ENCODE data around the gene GABRB1.

The GABRB1 gene

DNA sequence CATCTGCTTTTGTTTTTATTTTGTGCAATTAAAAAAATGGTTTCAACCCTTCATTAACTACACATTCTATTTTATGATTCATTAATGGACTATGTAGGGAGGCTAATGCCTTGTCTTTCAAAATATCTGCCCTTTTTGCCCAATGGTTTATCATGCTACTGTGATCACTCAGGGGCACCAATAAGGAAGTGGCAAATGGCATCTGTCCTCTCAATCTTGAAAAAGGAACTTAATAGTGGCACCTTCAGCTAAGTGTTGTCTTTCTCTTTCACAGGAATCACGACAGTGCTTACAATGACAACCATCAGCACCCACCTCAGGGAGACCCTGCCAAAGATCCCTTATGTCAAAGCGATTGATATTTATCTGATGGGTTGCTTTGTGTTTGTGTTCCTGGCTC is 375.0 kb downstream of the GABRB1 start:
- no peak for DNase-seq

DNA sequence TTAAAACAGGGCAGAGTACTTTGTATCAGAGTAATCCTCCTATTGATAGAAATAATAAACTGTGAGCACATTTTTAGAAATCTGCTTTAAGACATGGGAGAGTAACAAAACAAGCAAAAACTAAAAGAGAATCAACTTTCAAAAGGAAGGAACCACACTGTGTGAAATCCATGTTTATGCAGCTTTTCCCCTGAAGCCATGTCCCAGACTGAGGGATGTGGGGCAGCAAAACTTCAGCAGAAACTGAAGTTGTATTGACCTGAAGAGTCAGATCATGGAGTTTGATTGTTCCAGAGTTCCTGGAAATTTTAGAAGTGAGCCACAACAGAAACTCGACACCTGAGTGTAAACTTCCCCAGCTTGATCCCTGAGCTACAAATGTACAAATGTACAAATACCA is 378.9 kb downstream of the GABRB1 start:
- DNase-seq = no peak

DNA sequence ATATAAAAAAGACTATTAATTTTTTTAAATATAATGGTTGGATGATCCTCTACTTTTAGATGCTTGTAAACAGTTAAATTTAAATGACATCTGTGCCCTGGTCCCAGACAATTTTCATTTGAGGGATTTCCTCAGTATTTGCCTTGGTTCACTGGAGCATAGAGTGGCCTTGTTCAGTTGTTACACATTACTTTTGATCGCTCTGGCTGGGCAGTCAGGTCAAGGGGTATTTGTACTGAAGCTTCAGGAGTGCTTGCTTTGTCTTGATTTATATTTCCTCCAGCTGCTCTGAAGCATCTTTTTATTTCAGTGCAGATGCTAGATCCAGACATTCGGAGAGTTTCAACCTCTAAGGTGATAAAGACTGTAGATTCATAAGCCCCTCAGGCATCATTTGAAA is 382.2 kb downstream of the GABRB1 start:
- no peak for DNase-seq

DNA sequence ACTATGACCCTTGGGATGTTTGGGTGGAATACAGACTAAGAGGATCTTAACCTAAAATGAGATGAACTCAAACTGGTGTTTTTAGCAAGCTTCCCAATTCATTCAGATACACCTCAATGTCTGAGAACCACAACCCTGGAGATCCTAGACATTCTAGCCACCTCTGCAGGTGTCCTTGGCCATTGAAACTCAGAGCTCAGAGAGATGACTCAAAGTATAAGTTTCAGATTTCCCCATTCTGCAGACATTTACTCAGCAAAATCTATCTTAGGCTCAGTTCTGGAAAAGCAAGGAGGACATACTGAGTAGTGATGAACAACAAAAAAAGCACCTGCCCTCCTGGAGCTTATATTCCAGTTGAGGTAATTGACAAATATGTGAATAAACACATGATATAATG is 384.4 kb downstream of the GABRB1 start:
- DNase-seq = no peak

DNA sequence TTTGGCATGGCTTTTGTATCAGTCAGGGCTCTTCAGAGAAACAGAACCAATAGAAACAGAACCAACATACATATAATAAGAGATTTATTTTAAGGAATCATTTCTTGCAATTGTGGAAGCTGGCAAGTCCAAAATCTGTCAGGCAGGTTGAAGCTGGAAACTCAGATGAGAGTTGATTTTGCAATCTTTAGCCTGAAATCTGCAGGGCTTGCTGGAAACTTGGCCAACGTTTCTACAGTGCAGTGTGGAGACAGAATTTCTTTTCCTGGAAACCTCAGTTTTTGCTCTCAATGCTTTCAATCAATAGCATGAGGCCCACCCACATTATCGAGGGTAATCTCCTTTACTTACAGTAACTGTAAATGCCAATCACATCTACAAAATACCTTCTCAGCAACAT is 386.8 kb downstream of the GABRB1 start:
- DNase-seq = no peak

DNA sequence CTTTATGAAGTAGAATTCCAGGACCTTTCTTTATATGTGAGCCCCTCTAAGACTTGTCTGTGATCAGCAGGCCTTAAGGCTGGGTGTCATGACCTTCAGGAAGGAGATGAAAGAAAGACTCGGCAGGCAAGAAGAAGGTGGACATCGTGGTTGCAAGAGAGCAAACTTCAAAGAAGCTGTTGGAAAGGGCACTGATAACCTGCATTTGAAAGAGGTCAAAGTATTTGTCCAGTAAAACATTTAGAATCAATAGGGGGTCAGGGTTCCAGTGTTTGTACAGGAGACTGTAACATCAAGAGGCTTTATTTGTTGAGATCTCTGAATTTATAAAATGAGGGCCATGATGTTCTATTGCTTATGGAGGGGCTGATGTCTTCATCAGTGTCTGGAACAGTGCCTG is 387.9 kb downstream of the GABRB1 start:
- no peak for DNase-seq

DNA sequence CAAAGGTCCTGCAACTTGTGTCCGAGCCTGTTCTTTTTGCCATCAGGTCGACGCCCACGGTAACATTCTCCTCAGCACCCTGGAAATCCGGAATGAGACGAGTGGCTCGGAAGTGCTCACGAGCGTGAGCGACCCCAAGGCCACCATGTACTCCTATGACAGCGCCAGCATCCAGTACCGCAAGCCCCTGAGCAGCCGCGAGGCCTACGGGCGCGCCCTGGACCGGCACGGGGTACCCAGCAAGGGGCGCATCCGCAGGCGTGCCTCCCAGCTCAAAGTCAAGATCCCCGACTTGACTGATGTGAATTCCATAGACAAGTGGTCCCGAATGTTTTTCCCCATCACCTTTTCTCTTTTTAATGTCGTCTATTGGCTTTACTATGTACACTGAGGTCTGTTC is 394.3 kb downstream of the GABRB1 start:
- no peak for DNase-seq

DNA sequence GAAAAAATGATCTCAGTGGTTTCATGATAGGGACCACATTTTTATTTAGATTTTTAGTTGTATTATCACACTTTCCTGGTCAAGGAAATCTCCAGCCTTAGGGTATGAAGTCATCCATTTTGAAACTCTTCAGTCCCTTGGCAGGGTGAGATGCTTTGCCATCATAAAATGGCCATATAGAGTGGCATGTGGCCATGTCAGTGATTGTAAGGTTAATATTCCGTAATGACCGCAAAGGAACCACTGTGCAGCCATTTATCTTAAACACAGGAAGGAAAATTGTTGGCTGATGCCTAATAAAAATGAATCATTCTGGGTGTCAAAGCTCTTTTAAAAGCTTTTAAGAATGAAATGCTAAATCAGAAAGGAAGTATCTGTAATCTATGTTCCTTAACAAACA is 396.6 kb downstream of the GABRB1 start:
- no peak for DNase-seq

DNA sequence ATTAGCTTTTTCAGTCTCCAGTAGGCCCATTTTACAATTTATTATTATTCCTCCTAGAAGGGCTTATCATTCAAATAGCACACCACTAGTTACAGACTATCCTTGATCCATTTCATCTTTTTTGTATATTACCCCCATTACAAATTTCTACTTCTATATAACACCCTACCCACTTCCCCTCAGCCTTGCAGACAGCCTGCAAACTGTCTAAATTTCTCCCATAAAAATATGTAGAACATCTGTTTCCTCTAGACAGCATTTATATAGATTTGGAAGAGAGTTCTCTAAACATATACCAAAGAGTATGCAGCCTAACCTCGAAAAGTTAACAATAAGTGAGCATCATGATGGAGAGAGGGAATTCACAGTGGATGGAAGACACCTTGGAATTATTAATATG is 401.4 kb downstream of the GABRB1 start:
- no peak for DNase-seq

DNA sequence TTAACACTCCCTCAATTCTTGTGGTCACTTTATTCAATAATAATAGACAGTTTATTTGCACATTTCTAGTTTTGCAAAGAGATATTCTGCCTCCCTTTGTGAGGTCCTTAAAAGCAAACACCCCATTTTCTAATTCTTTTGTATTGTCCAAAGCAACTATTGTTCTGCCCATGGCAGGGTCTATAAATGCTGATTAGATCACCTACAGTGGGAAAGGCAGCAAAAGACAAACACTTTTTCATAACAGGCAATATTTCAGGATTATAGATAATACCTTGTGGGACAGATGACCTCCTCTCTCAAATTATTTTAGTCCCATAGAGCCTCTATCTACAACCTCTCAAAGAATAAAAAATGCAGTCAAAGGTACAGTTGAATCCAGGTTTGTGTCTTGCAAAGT is 403.6 kb downstream of the GABRB1 start:
- no peak for DNase-seq

DNA sequence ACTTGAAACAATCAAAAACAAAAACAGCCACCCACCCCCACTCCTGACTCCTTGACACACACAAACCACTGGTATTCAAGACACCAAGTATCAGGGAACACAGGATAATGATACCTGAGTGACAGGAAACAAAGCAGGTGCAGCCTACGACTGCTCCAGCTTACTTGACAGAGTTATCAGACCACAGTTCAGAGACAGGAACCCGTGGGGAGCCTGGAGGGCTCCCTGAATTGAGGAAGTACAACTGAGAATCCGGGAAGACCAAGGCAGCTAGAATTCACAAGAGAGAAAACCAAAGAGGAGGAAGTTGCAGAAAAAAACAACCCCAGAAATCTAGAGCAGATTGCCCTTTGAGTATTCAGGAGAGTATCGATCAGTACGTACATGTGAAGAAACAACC is 411.6 kb downstream of the GABRB1 start:
- DNase-seq = no peak

DNA sequence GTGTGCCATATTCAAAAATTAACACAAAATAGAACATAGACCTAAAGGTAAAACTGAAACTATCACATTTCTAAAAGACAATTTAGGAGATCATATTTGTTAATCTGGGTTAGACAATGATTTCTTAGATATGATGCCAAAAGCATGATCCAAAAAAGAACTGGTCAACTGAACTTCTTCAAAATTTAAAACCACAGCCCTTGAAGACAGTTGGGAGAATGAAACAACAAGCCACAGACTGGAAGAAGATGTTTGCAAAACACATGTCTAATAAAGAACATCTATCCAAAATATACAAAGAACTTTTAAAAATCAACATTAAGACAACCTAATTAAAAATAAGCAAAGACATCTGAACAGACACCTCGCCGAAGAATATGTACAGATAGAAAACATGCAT is 412.7 kb downstream of the GABRB1 start:
- DNase-seq = no peak

DNA sequence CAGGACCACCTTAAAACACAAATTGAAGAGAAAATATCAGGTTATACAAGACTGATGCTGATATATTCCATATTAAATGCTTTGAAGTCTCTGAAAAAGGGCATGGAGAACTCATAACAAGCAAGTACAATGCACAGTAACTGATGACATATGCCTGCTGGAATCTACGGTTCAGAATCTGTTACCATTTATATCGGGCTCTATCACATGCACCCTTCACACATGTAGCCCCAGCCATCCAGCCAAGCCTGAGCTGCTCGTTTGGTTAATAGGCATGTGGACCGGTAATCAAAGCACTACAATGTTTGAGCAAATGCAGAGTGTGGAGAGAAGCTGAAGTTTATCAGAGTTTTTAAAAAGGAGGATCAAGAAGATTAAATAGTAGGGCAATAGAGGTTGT is 420.3 kb downstream of the GABRB1 start:
- no peak for DNase-seq

DNA sequence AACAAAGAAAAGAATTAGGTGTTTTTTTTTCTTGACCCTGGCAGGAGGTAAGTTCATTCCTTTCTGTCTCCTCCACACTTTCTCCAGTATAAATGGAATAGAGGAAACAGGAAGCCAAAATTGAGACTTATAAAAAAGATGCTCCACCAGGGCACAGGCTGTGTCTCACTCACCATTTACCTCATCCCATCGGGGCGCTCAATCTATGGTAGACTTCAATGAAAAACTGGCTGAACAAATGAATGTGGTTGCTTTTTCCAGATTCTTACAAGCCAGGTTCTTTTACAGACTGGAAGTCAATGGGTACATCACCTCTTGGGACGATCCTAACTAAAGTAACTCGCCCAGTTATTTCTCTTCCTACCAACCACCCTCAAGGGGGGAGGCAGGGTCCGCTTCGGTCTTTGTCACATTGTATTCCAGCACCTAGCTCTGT is 431.4 kb downstream of the GABRB1 start:
- peak in 1 of 6 experiments; percentile 45 for DNase-seq

DNA sequence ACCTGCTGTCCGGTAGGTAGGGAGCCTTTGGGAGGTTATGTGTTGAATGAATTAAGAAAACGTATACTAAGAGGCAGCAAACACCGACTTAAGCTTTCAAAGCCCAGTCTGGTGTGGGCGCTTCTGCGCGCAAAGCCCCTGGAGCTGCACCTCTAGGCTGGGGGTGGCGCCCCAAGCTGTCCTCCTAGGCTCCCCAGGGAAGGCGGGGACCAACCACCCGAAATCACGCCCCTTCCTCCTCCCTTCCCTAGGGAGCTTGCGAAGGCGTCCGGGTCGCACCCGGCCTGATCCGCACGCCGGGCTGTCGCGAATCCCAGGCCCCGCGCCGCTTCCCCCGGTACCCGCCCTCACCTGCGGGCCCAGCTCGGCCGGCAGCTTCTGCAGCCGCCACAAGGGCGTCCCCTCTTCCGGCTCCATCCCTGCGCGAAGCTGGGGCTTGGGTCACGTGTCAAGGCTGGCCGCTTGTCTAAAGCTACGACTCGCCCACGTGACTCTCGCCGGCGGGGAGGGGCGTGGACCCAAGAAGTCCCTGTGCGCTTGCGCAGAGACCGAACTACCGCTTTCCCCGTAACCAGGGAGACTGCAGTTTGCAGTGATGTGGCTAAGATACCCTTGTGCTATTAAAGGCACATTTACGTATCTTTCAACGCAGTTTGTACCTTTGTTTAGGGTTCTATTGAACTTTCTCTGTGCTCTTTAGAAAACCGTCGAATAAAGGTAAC is 432.0 kb downstream of the GABRB1 start, which contains the start of gene COMMD8:
Gene COMMD8 (minus strand): TSS at position 468 of the 722 bp plus-strand sequence. CDS start 51 bp downstream, at position 417.
- peak; percentile 91 to 96 (median 94) for DNase-seq

DNA sequence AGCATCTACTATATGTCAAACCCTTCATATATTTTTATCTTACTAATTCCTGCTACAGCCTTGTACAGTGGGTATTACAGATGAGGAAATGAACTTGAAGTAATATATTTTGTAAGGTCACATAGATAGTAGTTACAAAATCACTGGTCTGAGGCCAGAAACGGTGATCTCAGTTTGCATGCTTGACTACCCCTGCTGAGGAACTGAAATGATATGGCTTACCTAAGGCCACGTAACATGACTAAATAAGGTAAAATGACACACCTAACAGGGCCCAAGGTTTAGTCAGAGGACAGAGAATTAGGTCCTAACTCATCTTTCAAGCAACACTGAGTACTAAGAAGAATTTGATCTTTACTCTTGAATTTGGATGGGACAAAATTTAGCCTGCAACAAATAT is 433.6 kb downstream of the GABRB1 start:
- DNase-seq = no peak

DNA sequence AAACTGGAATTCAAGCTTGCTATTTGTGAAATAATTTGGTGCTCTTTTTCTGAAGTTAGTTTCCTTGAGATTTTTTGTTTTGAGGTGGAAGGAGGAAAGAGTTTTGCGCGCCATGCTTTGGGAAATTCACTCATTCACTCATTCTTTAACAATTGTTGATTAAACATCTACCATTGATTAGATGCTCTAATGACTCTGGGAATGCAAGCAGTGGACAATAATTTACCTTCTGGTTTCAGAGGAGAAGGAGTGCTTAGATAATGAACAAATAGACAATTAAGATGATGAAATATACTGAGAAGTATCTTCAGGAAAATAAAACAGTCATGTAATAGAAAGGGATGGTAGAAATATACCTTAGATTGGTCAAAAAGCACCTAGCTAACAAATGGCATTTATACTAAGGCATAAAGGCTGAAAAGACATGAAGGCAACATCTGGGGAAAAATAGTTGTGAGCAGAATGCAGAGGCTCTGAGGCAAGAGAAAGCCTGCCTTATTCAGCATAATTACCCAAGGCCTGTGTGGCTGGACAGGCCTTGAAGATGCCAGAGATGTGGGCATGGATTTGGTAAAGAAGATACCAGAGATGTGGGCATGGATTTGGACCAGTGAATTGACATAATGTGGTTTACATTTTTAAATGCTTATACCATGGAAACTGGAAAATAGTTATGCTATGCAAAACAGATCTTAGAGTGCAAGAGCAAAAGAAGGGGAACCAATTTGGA is 434.9 kb downstream of the GABRB1 start:
- no peak for DNase-seq

DNA sequence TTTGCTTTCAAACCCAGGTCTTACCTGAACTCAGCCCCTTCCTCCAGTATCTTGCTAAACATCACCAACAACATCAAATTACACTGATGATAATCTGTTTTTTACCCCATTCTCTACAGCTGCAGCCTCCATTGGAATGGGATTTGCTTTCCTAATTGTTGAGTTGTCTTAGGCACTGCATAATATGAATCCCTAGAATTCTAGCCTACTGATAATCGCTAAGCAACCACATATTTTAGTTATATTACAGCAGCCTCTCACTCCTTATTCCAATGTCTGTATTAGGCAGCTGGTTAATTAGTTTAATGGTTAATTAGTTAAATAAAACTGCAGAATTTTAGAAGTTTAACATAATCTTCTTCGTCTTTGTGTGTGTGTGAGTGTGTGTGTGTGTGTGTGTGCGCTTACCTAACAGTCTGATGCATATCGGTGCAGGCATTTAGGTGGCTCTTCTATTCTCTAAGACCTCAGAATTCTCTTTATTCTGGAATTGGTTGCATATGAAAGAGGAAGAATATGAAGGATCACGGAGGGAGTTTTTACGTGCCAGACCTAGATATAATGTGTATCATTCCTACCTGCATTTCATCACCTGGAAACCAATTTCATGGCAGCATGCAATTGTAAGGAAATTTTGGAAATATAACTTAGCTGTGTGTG is 437.5 kb downstream of the GABRB1 start:
- no peak for DNase-seq

DNA sequence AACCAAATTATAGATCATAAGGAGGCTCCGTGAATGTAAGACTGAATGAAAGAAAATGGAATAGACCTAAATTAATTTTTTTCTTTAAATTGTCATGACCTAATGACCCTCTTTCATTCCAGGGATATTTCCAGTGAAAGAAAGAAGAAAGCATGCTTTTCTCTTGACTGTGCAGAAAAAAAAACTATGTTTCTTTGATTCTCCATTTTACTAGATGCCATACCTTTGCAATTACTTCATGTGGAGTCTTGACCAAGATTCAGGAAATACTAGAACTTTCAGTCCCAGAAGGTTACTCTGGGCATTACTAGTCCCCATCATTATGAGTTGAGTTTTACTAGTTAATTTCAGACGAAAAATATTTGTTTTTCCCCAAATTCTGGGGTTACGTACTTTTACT is 438.6 kb downstream of the GABRB1 start:
- DNase-seq = no peak

DNA sequence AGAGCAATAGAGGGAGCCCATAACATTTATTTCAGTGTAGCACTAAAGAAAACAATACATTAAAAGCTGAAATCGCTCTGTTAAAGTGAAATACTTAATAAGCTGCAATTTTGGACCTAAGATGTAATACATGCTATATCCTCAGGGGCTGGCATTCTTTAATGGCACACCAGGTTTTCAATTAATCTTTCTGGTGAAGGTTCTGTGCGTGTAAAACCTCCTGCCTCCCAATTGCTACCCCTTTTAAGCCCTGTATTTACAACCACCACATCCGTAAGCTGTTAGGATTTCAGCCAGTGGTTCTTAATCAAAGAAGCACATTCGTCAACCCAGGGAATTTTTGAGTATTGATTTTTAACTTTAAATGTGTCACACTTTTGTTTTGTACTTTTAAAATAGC is 439.7 kb downstream of the GABRB1 start:
- no peak for DNase-seq

DNA sequence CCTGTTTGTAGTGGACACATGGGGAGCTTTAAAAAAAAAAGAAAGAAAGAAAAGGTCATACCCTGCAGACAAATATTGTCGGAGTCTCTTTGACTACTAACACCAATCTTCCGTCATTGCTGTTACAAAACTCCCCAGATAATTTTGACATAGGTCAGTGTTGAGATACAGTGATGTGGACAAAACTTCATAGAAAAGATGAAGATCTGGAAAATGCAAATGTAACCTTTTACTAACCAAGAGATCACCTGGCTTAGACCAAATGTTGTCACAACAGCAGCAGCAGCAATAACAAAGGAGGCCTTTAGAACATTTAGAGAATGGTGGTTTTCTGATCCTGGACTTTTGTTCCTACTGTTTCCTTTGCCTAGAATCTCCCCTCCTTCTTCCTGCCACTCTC is 440.2 kb downstream of the GABRB1 start:
- DNase-seq = no peak

DNA sequence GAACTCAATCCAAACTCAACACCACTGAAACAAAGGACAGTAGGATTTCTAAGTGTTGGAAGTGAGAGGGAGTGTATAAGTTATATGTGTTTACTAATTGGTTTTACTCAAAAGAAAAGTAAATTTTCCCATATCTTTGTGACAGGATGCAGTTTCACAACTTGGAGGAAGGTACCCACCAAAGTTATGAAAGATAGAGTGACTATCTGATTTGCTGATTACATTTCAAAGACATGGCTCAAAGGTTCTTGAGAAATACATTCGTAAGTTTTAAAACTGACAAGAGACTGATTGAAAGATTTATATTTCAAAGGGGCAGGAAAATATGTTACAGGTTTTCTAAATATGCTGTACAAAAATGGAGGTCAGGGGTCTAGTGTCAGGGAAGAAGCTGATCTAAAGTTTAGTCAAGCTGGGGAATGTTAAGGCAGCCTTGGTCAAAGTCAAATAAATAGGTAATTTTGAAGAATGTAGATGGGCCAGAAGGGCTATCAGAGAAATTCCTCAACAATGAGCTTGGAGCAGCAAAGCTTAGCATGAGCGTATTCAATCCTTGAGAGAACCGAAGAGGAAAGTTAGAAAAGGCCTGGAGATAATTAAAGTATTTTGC is 441.9 kb downstream of the GABRB1 start:
- no peak for DNase-seq

DNA sequence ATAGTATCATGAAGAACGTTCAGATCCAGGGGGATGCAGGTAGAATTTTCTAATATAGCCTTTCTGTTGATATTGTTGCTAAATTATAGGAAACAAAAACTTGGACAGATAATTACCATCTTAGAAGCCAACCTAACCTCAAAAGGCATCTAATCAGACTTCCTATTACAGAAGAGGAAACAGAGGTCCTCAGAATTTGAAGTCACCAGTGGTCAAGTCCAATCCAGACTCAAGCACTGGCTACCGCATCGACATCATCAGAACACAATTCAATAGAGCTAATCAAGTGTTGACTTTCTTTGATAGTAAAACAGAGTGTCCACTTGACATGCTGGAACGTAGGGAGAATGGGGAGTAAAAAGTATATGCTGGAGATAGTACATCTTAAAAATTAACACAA is 443.4 kb downstream of the GABRB1 start:
- no peak for DNase-seq

DNA sequence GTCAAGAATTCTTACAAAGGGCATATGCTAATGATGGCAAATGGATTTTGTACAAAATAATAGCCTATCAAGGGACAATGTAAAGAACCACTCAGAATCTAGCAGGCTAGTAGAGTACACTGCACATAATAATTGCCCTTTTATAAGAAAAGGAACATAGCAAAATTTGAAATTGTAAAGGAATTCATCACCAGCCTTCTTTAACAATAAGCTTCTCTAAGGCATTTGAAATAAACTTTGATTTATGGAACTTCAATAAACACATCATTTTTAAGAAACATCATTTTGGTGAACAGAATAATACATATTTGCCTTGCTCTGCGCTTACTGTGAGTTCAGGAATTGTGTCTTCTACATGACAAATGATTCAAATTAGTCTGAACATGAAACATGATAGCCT is 444.0 kb downstream of the GABRB1 start:
- DNase-seq = no peak

All from stimulated activated naive CD4-positive, alpha-beta T cell (primary cell).